Liver (tissue), 9 donors: Measurements from ENCODE around the gene CRYZL1. TPM values are rescaled to one million over a fixed set of nuclear protein-coding genes. Genes with fewer than 3 reads are reported as not detected.

ENCODE experiments used
- DNase-seq: peaks from one replicate; pipeline ENCODE4 v3.0.0-alpha.2; 2017; ENCODE audit warnings: low spot score
- H3K27ac ChIP-seq, 2 donors: one replicate each; pipeline ENCODE4 v1.7.0; 2013; ENCODE audit warnings: inconsistent platforms in 2 of 2, low read length in 2 of 2, control low read depth in 1 of 2, low read depth in 1 of 2, mild to moderate bottlenecking in 1 of 2
- H3K27me3 ChIP-seq, 4 donors: one replicate each; pipeline versions ENCODE4 v1.6.1 to v1.7.0; 2013; ENCODE audit warnings: low read length in 3 of 4, inconsistent platforms in 1 of 4, mild to moderate bottlenecking in 1 of 4, moderate library complexity in 1 of 4; ENCODE audit not compliant: control insufficient read depth in 4 of 4, insufficient read depth in 4 of 4
- H3K36me3 ChIP-seq, 4 donors: one replicate each; pipeline versions ENCODE4 v1.6.1 to v1.7.0; 2013; ENCODE audit warnings: low read length in 3 of 4, mild to moderate bottlenecking in 3 of 4, low read depth in 1 of 4, moderate library complexity in 1 of 4; ENCODE audit not compliant: control insufficient read depth in 4 of 4, insufficient read depth in 3 of 4
- H3K4me1 ChIP-seq, 4 donors: one replicate each; pipeline versions ENCODE4 v1.6.1 to v1.7.0; 2013; ENCODE audit warnings: low read length in 3 of 4, mild to moderate bottlenecking in 3 of 4, moderate library complexity in 1 of 4; ENCODE audit not compliant: control insufficient read depth in 4 of 4, insufficient read depth in 4 of 4
- H3K4me3 ChIP-seq, 3 donors: one replicate each; pipeline versions ENCODE4 v1.6.1 to v1.7.0; 2013; ENCODE audit warnings: low read length in 3 of 3, control low read depth in 1 of 3, low read depth in 1 of 3, mild to moderate bottlenecking in 1 of 3
- H3K9ac ChIP-seq, 2 donors: one replicate each; pipeline ENCODE4 v1.7.0; 2013; ENCODE audit warnings: low read length in 2 of 2, mild to moderate bottlenecking in 2 of 2, moderate library complexity in 2 of 2, control low read depth in 1 of 2, low read depth in 1 of 2
- H3K9me3 ChIP-seq, 4 donors: one replicate each; pipeline versions ENCODE4 v1.6.1 to v1.7.0; 2013; ENCODE audit warnings: low read length in 3 of 4; ENCODE audit not compliant: control insufficient read depth in 4 of 4
- ATF3 ChIP-seq: IDR thresholded peaks from 2 replicates; pipeline ENCODE4 v1.6.1; 2016; ENCODE audit warnings: antibody characterized with exemption
- CTCF ChIP-seq: fragments of 150-350 bp; IDR thresholded peaks from 2 replicates; pipeline ENCODE4 v1.5.1; 2017; ENCODE audit warnings: improper control_type of control experiment, low read depth, low read length; ENCODE audit not compliant: missing input control
- FOXA1 ChIP-seq: IDR thresholded peaks from 2 replicates; pipeline ENCODE4 v1.6.1; 2016; ENCODE audit warnings: antibody characterized with exemption
- JUND ChIP-seq, 2 donors: IDR thresholded peaks; 2 replicates each; pipeline ENCODE4 v1.6.1; 2016; ENCODE audit warnings: antibody characterized with exemption in 2 of 2
- MAX ChIP-seq: IDR thresholded peaks from 2 replicates; pipeline ENCODE4 v1.6.1; 2016; ENCODE audit warnings: antibody characterized with exemption
- RAD21 ChIP-seq, 2 donors: IDR thresholded peaks; 2 replicates each; pipeline ENCODE4 v1.6.1; 2016; ENCODE audit warnings: antibody characterized with exemption in 2 of 2, mild to moderate bottlenecking in 2 of 2
- REST ChIP-seq: IDR thresholded peaks from 2 replicates; pipeline ENCODE4 v1.6.1; 2016; ENCODE audit warnings: antibody characterized with exemption, mild to moderate bottlenecking
- RXRA ChIP-seq, 2 donors: IDR thresholded peaks; 2 replicates each; pipeline ENCODE4 v1.6.1; 2017 to 2018; ENCODE audit warnings: antibody characterized with exemption in 2 of 2, mild to moderate bottlenecking in 1 of 2
- SP1 ChIP-seq: IDR thresholded peaks from 2 replicates; pipeline ENCODE4 v1.6.1; 2018; ENCODE audit warnings: antibody characterized with exemption, mild to moderate bottlenecking
- YY1 ChIP-seq: IDR thresholded peaks from 2 replicates; pipeline ENCODE4 v1.6.1; 2016; ENCODE audit warnings: antibody characterized with exemption, mild to moderate bottlenecking
- ZBTB33 ChIP-seq: IDR thresholded peaks from 2 replicates; pipeline ENCODE4 v1.6.1; 2016; ENCODE audit warnings: antibody characterized with exemption
- WGBS: extraction: QIAGEN DNeasy Blood & Tissue Kit; methylation state at CpG from one replicate; pipeline ENCODE4 v1.1.7; 2013; 5-methylcytosine and 5-hydroxymethylcytosine counted together
- polyA plus RNA-seq, 2 donors: library from polyadenylated mRNA; stranded (reverse) in 1 of 2; unstranded in 1 of 2; fragments of 200-250 nt in 1 of 2; fragments of >200 nt in 1 of 2; fragmentation: Nextera tagmentation in 1 of 2; extraction: Ambion mirVana in 1 of 2; gene quantifications; one replicate each; pipeline versions ENCODE4 v1.2.1 to v1.2.3, GENCODE V29; 2013 to 2015
- total RNA-seq, 2 donors: library from RNA; depleted of rRNA; stranded (reverse); fragments of >200 nt; gene quantifications; one replicate each; pipeline ENCODE4 v1.2.3, GENCODE V29; 2014
- donor health status: healthy.
- donor health status: healthy.
- donor health status: healthy.
- donor health status: healthy.
- donor health status: healthy.

Gene CRYZL1
- total and polyA plus RNA-seq, 4 donors, result 6.8 to 18.1 (median 11.5) TPM

GRCh38 chr21:33552093-33552998 lies 89.2 kb downstream of the CRYZL1 start:
- no peak for DNase-seq
- TF ChIP-seq JUND (IDR thresholded peaks at IDR 0.05), result no peak
- no peak for TF ChIP-seq FOXA1
- TF ChIP-seq YY1, result no peak
- TF ChIP-seq RAD21 (IDR thresholded peaks at IDR 0.05), result no peak
- no peak for TF ChIP-seq RXRA (IDR thresholded peaks at IDR 0.05)
- TF ChIP-seq SP1, result no peak
- no peak for TF ChIP-seq MAX
- no peak for TF ChIP-seq CTCF
- Histone ChIP-seq H3K4me3 (no peak overlapping the region), H3K4me1 (peaks cover 0 to 3% (median 0%) of the 10 kb centered on the region in 4 donors), H3K27me3 (no peaks in the 10 kb centered on the region), H3K27ac (no peak overlapping the region), H3K9ac (no peak overlapping the region), H3K36me3 (peaks cover 37 to 68% (median 64%) of the 10 kb centered on the region in 4 donors), H3K9me3 (no peaks in the 10 kb centered on the region)
- 97% methylated on average over 24 of the region's 24 CpGs for WGBS

GRCh38 chr21:33551664-33552063 lies 89.9 kb downstream of the CRYZL1 start:
- Histone ChIP-seq H3K9me3 (no peaks in the 10 kb centered on the region), H3K4me1 (peaks cover 0 to 3% (median 0%) of the 10 kb centered on the region in 4 donors), H3K9ac (no peak overlapping the region), H3K27me3 (no peaks in the 10 kb centered on the region), H3K36me3 (peaks cover 34 to 64% (median 61%) of the 10 kb centered on the region in 4 donors), H3K27ac (no peak overlapping the region), H3K4me3 (no peak overlapping the region)
- WGBS, result 95% methylated on average over 2 of the region's 2 CpGs
- TF ChIP-seq REST (no peak), ATF3 (no peak), YY1 (no peak), ZBTB33 (no peak)
- DNase-seq, result no peak
